Left renal cortex interstitium (tissue), 4 donors: ENCODE data around the gene IL13. TPM values are rescaled to one million over a fixed set of nuclear protein-coding genes. Genes with fewer than 3 reads are reported as not detected.
"Not testable (repeated sequence)": the region's sequence is repeated elsewhere in the genome, so short reads cannot be mapped to it uniquely, and the experiment has no call there.

ENCODE experiments used
- DNase-seq, 4 donors: peaks; one replicate each; pipeline ENCODE4 v3.0.0-alpha.2; 2013; ENCODE audit warnings: low read depth in 4 of 4, low spot score in 2 of 4, missing footprints in 1 of 4
- polyA plus RNA-seq, 4 donors: library from polyadenylated mRNA; unstranded; fragments of 120-200 nt; gene quantifications; one replicate each; pipeline ENCODE4 v1.2.1, GENCODE V29; 2013; ENCODE audit not compliant: insufficient read length in 4 of 4

IL13 gene
- polyA plus RNA-seq, 4 donors, result 0.13 TPM; not detected in 3

- DNase-seq, result no peak
Observed at GRCh38 chr5:132687995-132688394, 30.0 kb downstream of the IL13 start.

DNA sequence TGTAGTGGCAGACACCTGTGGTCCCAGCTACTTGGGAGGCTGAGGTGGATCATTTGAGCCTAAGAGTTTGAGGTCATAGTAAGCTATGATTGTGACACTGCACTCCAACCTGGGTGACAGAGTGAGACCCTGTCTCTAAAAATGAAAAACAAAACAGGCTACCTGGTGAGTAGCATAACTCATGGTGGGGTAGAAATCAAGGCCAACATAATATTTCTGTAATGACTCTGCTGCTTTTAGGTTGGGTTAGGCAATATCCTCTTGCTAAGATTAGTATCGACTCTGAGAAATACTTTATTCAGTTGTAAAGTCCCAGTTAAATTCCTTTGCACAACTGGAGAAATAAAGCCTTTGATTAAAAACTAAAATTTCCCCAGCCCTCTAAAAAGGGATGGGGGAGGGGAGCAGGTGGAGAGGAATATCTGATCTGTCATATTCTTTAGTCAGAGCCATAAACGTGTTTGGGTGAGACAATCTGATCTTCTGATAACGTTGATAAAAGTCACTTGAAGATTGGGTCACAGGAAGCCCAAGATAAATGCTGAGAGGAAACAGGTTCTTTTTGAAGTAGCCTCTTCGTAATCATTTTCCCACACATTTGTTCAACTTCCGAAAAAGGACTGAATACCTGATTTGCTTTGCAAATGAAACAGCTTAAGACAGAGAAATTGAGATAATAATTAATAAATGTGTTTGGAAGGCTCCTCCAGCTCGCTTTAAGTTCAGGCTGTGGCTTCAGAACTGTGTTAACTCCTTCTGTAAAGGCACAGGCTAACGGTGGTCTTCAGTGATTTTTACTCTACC lies 30.8 kb downstream of the IL13 start:
- DNase-seq, result no peak

DNA sequence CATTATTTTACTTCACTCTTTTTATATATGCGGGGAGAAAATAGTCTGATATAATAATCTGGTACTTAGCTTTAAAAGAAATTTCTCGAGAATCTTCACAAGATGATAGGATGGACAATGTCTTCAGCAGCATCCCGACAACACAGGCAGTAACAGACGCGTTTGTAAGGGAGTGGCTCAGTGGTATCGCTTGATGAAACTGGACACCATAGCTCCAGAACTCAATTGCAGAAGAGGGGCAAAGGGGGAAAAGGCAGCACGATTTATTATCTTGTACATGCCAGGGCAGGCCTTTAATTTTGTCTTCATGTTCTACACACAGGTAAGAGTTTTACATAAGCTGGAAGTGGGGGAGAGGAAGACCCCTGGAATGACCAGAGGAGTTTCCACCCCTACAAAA lies 31.5 kb downstream of the IL13 start:
- peak in 2 of 4 donors; percentile 12 to 28 for DNase-seq

DNA sequence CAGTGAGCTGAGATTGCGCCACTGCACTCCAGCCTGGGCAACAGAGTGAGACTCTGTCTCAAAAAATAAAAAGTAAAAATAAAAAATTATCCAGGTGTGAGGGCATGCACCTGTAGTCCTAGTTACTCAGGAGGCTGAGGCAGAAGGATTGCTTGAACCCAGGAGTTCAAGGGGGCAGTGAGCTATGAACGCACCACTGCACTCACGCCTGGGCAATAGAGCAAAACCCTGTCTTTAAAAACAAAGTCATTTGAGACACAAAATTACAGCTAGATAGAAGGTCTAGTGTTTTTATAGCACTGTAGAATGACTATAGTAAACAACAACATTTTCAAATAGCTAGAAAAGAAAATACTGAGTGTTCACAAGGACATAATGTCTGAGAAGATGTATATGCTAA lies 32.2 kb downstream of the IL13 start:
- peak in 1 of 4 donors; percentile 11 for DNase-seq

GRCh38 chr5:132691755-132692631 lies 34.0 kb downstream of the IL13 start:
- DNase-seq, result not testable (repeated sequence)

GRCh38 chr5:132692632-132692967 lies 34.6 kb downstream of the IL13 start:
- no peak for DNase-seq

GRCh38 chr5:132695956-132696355 lies 38.0 kb downstream of the IL13 start:
- no peak for DNase-seq

- no peak for DNase-seq
Observed at GRCh38 chr5:132704875-132705274, 46.9 kb downstream of the IL13 start.

GRCh38 chr5:132708645-132709044 lies 50.7 kb downstream of the IL13 start:
- DNase-seq, result no peak

Other genes starting within 250 kb of the IL13 start
- gene IRF1, start 167.4 kb upstream of the IL13 start, polyA plus RNA-seq, result 10 to 100 TPM; 13.9 to 23.8 (median 18.9) TPM
- under 1 TPM in 3 of 4 donors, not detected in 1; 0.16 to 0.62 (median 0.51) TPM for gene IL5, start 114.7 kb upstream of the IL13 start, polyA plus RNA-seq
- 10 to 100 TPM; 43.4 to 50.8 (median 47.0) TPM for gene RAD50, start 101.2 kb upstream of the IL13 start, polyA plus RNA-seq
- not detected for gene IL4, start 15.8 kb downstream of the IL13 start, polyA plus RNA-seq
- gene KIF3A, start 79.4 kb downstream of the IL13 start, polyA plus RNA-seq, result 10 to 100 TPM; 14.5 to 36.4 (median 24.5) TPM
- 1 to 10 TPM; 3.7 to 4.8 (median 3.9) TPM for gene CCNI2, start 89.3 kb downstream of the IL13 start, polyA plus RNA-seq
- gene SEPTIN8, start 119.1 kb downstream of the IL13 start, polyA plus RNA-seq, result 10 to 100 TPM; 74.2 to 84.5 (median 79.2) TPM
- 1 to 10 TPM; 4.5 to 5.1 (median 4.6) TPM for gene SOWAHA, start 155.1 kb downstream of the IL13 start, polyA plus RNA-seq
- 10 to 100 TPM; 11.6 to 22.7 (median 18.4) TPM for gene SHROOM1, start 172.5 kb downstream of the IL13 start, polyA plus RNA-seq
- gene GDF9, start 208.3 kb downstream of the IL13 start, polyA plus RNA-seq, result 1 to 10 TPM; 1.6 to 1.8 (median 1.8) TPM
- gene UQCRQ, start 208.5 kb downstream of the IL13 start, polyA plus RNA-seq, result 100 to 1,000 TPM; 191 to 319 (median 201) TPM
- 1 to 10 TPM; 2.3 to 7.8 (median 6.4) TPM for gene LEAP2, start 215.5 kb downstream of the IL13 start, polyA plus RNA-seq